Muscle layer of colon (tissue), 2 donors: ENCODE results near the gene ELAVL3.

Experiments used
- H3K27ac ChIP-seq: one replicate; pipeline ENCODE4 v1.7.0; 2013; ENCODE audit warnings: low read depth, mild to moderate bottlenecking, low read length, moderate library complexity
- H3K27me3 ChIP-seq, 2 donors: one replicate each; pipeline ENCODE4 v1.7.0; 2013; ENCODE audit warnings: low read length in 2 of 2, mild to moderate bottlenecking in 2 of 2; ENCODE audit not compliant: insufficient read depth in 2 of 2, control insufficient read depth in 1 of 2
- H3K36me3 ChIP-seq: one replicate; pipeline ENCODE4 v1.7.0; 2013; ENCODE audit warnings: mild to moderate bottlenecking, low read length; ENCODE audit not compliant: insufficient read depth
- H3K4me1 ChIP-seq: one replicate; pipeline ENCODE4 v1.7.0; 2013; ENCODE audit warnings: mild to moderate bottlenecking, low read length; ENCODE audit not compliant: insufficient read depth
- H3K4me3 ChIP-seq, 2 donors: one replicate each; pipeline ENCODE4 v1.7.0; 2013; ENCODE audit warnings: low read length in 2 of 2, low read depth in 1 of 2, mild to moderate bottlenecking in 1 of 2, moderate library complexity in 1 of 2
- H3K9ac ChIP-seq: one replicate; pipeline ENCODE4 v1.7.0; 2013; ENCODE audit warnings: low read length
- H3K9me3 ChIP-seq: one replicate; pipeline ENCODE4 v1.7.0; 2013; ENCODE audit warnings: mild to moderate bottlenecking, low read length
- donor health status: abdominal sarcoma.
- donor health status: Adenocarcinoma of cecum.

ELAVL3 gene

GRCh38 chr19:11423791-11424181, 57.1 kb downstream of the ELAVL3 start:
- H3K9me3 ChIP-seq, result no peaks in the 10 kb centered on the region
- peaks cover 36 to 52% of the 10 kb centered on the region in 2 donors for H3K27me3 ChIP-seq
- H3K36me3 ChIP-seq, result no peaks in the 10 kb centered on the region
- H3K4me3 ChIP-seq, result no peak overlapping the region
- no peak overlapping the region for H3K27ac ChIP-seq
- peaks cover 21% of the 10 kb centered on the region for H3K4me1 ChIP-seq
- H3K9ac ChIP-seq, result no peak overlapping the region

- no peak overlapping the region for H3K9ac ChIP-seq
- no peak overlapping the region for H3K27ac ChIP-seq
- no peaks in the 10 kb centered on the region for H3K9me3 ChIP-seq
- no peak overlapping the region for H3K4me3 ChIP-seq
- peaks cover 21% of the 10 kb centered on the region for H3K4me1 ChIP-seq
- peaks cover 36 to 57% of the 10 kb centered on the region in 2 donors for H3K27me3 ChIP-seq
- no peaks in the 10 kb centered on the region for H3K36me3 ChIP-seq
Measured at GRCh38 chr19:11423164-11423790, 57.6 kb downstream of the ELAVL3 start.

GRCh38 chr19:11422163-11423065, 58.4 kb downstream of the ELAVL3 start:
- no peak overlapping the region for H3K9ac ChIP-seq

GRCh38 chr19:11421371-11422098, 59.3 kb downstream of the ELAVL3 start:
- Histone ChIP-seq H3K9me3 (no peaks in the 10 kb centered on the region), H3K4me1 (peaks cover 21% of the 10 kb centered on the region), H3K27me3 (peaks cover 36 to 68% of the 10 kb centered on the region in 2 donors), H3K9ac (no peak overlapping the region), H3K36me3 (no peaks in the 10 kb centered on the region), H3K4me3 (peak overlapping the region in 1 of 2 donors; percentile 38), H3K27ac (no peak overlapping the region)

More at GRCh38 chr19:11422163-11423065, 58.4 kb downstream of the ELAVL3 start:
- Histone ChIP-seq H3K27ac (no peak overlapping the region), H3K4me3 (peak overlapping the region in 1 of 2 donors; percentile 15), H3K27me3 (peaks cover 36 to 62% of the 10 kb centered on the region in 2 donors), H3K36me3 (no peaks in the 10 kb centered on the region), H3K9me3 (no peaks in the 10 kb centered on the region), H3K4me1 (peaks cover 21% of the 10 kb centered on the region)

- H3K36me3 ChIP-seq, result no peaks in the 10 kb centered on the region
- H3K9ac ChIP-seq, result no peak overlapping the region
- peaks cover 21% of the 10 kb centered on the region for H3K4me1 ChIP-seq
- peak overlapping the region in 1 of 2 donors; percentile 38 for H3K4me3 ChIP-seq
- H3K27me3 ChIP-seq, result peaks cover 36 to 73% of the 10 kb centered on the region in 2 donors
- no peak overlapping the region for H3K27ac ChIP-seq
- no peaks in the 10 kb centered on the region for H3K9me3 ChIP-seq
Measured at GRCh38 chr19:11420429-11421370, 60.1 kb downstream of the ELAVL3 start.

GRCh38 chr19:11418549-11419506, 62.0 kb downstream of the ELAVL3 start, which contains the start of gene RGL3:
RGL3 (minus strand) TSS chr19:11419314; CDS start chr19:11419278, 36 bp downstream.
- no peak within 1 kb of the TSS for H3K27ac ChIP-seq
- H3K36me3 ChIP-seq, result no peaks in the 10 kb centered on the region
- H3K27me3 ChIP-seq, result peaks cover 36 to 69% of the 10 kb centered on the region in 2 donors
- peaks cover 21% of the 10 kb centered on the region for H3K4me1 ChIP-seq
- H3K4me3 ChIP-seq, result no peak within 1 kb of the TSS
- no peaks in the 10 kb centered on the region for H3K9me3 ChIP-seq
- H3K9ac ChIP-seq, result no peak within 1 kb of the TSS

- Histone ChIP-seq H3K9me3 (no peaks in the 10 kb centered on the region), H3K27ac (no peak overlapping the region), H3K4me1 (peaks cover 21% of the 10 kb centered on the region), H3K4me3 (no peak overlapping the region), H3K9ac (no peak overlapping the region), H3K27me3 (peaks cover 31 to 62% of the 10 kb centered on the region in 2 donors), H3K36me3 (no peaks in the 10 kb centered on the region)
Measured at GRCh38 chr19:11418094-11418548, 62.7 kb downstream of the ELAVL3 start.

- no peaks in the 10 kb centered on the region for H3K36me3 ChIP-seq
- H3K27ac ChIP-seq, result no peak overlapping the region
Measured at GRCh38 chr19:11416346-11417052, 64.3 kb downstream of the ELAVL3 start.

GRCh38 chr19:11414544-11414943, 66.3 kb downstream of the ELAVL3 start:
- Histone ChIP-seq H3K9ac (no peak overlapping the region), H3K27me3 (peaks cover 1 to 26% of the 10 kb centered on the region in 2 donors), H3K9me3 (no peaks in the 10 kb centered on the region), H3K4me3 (no peak overlapping the region), H3K36me3 (no peaks in the 10 kb centered on the region), H3K27ac (no peak overlapping the region), H3K4me1 (no peaks in the 10 kb centered on the region)

More at GRCh38 chr19:11416346-11417052, 64.3 kb downstream of the ELAVL3 start:
- Histone ChIP-seq H3K4me1 (peaks cover 11% of the 10 kb centered on the region), H3K4me3 (no peak overlapping the region), H3K9ac (no peak overlapping the region), H3K27me3 (peaks cover 16 to 46% of the 10 kb centered on the region in 2 donors), H3K9me3 (no peaks in the 10 kb centered on the region)
